Adrenal gland (tissue), 5 donors: ENCODE results near the gene CHPF2.

Experiments used
- POLR2A ChIP-seq, 2 donors: fragments of 450-650 bp; IDR thresholded peaks; one replicate each; pipeline ENCODE4 v1.6.1; 2017; ENCODE audit warnings: antibody characterized with exemption in 2 of 2, mild to moderate bottlenecking in 2 of 2, moderate library complexity in 1 of 2
- TF ChIP-seq, protein P1 (sequence below), 6 experiments: fragments of 450-650 bp in 4 of 6; fragments of 200-600 bp in 2 of 6; sonication (generic) in 1 of 6; IDR thresholded peaks; 1 replicate in 5 of 6; 2 replicates in 1 of 6; pipeline versions ENCODE4 v1.5.1 to v1.8.0; 2016 to 2021; ENCODE audit warnings: antibody characterized with exemption in 6 of 6, mild to moderate bottlenecking in 2 of 6, moderate library complexity in 1 of 6
- donor health status: DM: no; HTN: no; CAD: no.

DNA sequence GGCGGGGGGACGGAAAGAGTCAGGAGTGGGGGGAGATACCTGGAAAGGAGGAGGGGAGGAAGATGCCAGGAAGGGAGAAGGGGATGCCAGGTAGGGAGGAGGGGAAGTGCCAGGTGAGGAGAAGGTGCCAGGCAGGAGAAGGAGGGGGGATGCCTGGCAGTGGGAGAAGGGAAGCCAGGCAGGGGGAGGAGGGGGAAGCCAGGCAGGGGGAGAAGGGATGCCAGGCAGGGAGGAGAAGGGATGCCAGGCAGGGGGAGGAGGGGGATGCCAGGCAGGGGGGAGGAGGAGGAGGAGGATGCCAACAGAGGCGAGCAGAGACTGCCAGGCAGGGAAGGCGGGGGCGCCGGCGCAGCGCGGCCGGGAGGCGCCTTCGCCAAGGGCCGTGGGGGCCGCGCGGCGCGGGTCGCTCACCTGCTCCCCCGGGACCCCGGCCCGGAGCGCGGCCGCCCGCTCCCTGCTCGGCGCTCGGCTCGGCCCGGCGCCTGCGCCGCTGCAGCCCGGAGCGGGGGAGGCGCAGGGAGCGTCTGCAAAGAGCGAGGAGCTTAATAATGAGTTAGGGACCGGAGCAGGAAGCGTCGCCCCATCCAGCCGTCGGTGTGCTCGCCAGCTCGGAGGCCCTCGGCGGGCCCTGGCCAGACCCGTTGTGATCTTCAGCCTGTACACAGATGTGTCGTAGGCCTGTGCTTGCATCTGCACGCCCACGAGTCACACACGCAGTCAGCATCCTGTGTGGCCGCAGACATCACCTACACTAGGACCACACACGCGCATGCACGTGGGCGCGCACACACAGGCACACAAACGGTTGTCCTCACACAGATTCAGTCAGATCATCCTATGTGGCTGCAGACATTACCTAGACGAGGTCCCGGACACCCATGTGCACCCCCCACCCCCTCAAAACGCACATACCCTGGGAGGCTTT is 44.6 kb downstream of the CHPF2 start:
- TF ChIP-seq, protein P1, sequence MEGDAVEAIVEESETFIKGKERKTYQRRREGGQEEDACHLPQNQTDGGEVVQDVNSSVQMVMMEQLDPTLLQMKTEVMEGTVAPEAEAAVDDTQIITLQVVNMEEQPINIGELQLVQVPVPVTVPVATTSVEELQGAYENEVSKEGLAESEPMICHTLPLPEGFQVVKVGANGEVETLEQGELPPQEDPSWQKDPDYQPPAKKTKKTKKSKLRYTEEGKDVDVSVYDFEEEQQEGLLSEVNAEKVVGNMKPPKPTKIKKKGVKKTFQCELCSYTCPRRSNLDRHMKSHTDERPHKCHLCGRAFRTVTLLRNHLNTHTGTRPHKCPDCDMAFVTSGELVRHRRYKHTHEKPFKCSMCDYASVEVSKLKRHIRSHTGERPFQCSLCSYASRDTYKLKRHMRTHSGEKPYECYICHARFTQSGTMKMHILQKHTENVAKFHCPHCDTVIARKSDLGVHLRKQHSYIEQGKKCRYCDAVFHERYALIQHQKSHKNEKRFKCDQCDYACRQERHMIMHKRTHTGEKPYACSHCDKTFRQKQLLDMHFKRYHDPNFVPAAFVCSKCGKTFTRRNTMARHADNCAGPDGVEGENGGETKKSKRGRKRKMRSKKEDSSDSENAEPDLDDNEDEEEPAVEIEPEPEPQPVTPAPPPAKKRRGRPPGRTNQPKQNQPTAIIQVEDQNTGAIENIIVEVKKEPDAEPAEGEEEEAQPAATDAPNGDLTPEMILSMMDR (IDR thresholded peaks at IDR 0.05): no peak
- TF ChIP-seq POLR2A (IDR thresholded peaks at IDR 0.05): no peak
